ENCODE results near the gene SSTR3. TPM values are rescaled to one million over a fixed set of nuclear protein-coding genes. Genes with fewer than 3 reads are reported as not detected.

Gene SSTR3
- total and polyA plus RNA-seq, 4 donors = 0.19 TPM; not detected in 3

GRCh38 chr22:37226514-37226913 is 14.2 kb upstream of the SSTR3 start:
- TF ChIP-seq EGR1 (IDR thresholded peaks at IDR 0.05; ENCODE audit: low read depth in 2 of 2) (no peak), JUND (IDR thresholded peaks at IDR 0.05) (no peak), NR2F2 (IDR thresholded peaks at IDR 0.05) (no peak), MAX (IDR thresholded peaks at IDR 0.05) (no peak), HNF4G (IDR thresholded peaks at IDR 0.05) (no peak), RAD21 (IDR thresholded peaks at IDR 0.05) (no peak), YY1 (IDR thresholded peaks at IDR 0.05) (no peak), REST (IDR thresholded peaks at IDR 0.05) (no peak), CTCF (IDR thresholded peaks at IDR 0.05; ENCODE audit: low read depth, low read length, missing input control) (no peak), ZBTB33 (IDR thresholded peaks at IDR 0.05) (no peak), ATF3 (IDR thresholded peaks at IDR 0.05) (no peak), HNF4A (conservative IDR thresholded peaks at IDR 0.05) (no peak), FOXA2 (IDR thresholded peaks at IDR 0.05) (no peak)
- Histone ChIP-seq H3K4me3 (ENCODE audit: low read depth in 1 of 3, low read length in 3 of 3) (no peak overlapping the region), H3K27me3 (ENCODE audit: control insufficient read depth in 4 of 4, insufficient read depth in 4 of 4, low read length in 3 of 4) (no peaks in the 10 kb centered on the region), H3K36me3 (ENCODE audit: control insufficient read depth in 4 of 4, insufficient read depth in 3 of 4, low read depth in 1 of 4, low read length in 3 of 4) (no peaks in the 10 kb centered on the region), H3K27ac (ENCODE audit: low read depth in 1 of 2, low read length in 2 of 2) (no peak overlapping the region), H3K4me1 (ENCODE audit: control insufficient read depth in 4 of 4, insufficient read depth in 4 of 4, low read length in 3 of 4) (peaks cover 0 to 5% (median 0%) of the 10 kb centered on the region in 4 donors), H3K9me3 (ENCODE audit: control insufficient read depth in 4 of 4, low read length in 3 of 4) (no peaks in the 10 kb centered on the region), H3K9ac (ENCODE audit: low read depth in 1 of 2, low read length in 2 of 2) (no peak overlapping the region)
- 96% methylated on average over 14 of the region's 14 CpGs for WGBS
- no peak for DNase-seq (ENCODE audit: low spot score)

GRCh38 chr22:37226087-37226486 is 13.8 kb upstream of the SSTR3 start:
- Histone ChIP-seq H3K4me3 (ENCODE audit: low read depth in 1 of 3, low read length in 3 of 3) (no peak overlapping the region), H3K9me3 (ENCODE audit: control insufficient read depth in 4 of 4, low read length in 3 of 4) (no peaks in the 10 kb centered on the region), H3K27me3 (ENCODE audit: control insufficient read depth in 4 of 4, insufficient read depth in 4 of 4, low read length in 3 of 4) (no peaks in the 10 kb centered on the region), H3K4me1 (ENCODE audit: control insufficient read depth in 4 of 4, insufficient read depth in 4 of 4, low read length in 3 of 4) (peaks cover 0 to 5% (median 0%) of the 10 kb centered on the region in 4 donors), H3K27ac (ENCODE audit: low read depth in 1 of 2, low read length in 2 of 2) (no peak overlapping the region), H3K36me3 (ENCODE audit: control insufficient read depth in 4 of 4, insufficient read depth in 3 of 4, low read depth in 1 of 4, low read length in 3 of 4) (no peaks in the 10 kb centered on the region), H3K9ac (ENCODE audit: low read depth in 1 of 2, low read length in 2 of 2) (no peak overlapping the region)
- TF ChIP-seq HNF4A (conservative IDR thresholded peaks at IDR 0.05) = no peak
- 90% methylated on average over 4 of the region's 4 CpGs for WGBS
- DNase-seq (ENCODE audit: low spot score) = no peak

Data from liver (tissue), 9 donors.